SU-DHL-6 (cell line): Measurements from ENCODE around the gene STAM2.
"Not testable (repeated sequence)": the region's sequence is repeated elsewhere in the genome, so short reads cannot be mapped to it uniquely, and the experiment has no call there.

ENCODE experiments used
- CTCF ChIP-seq: fragments of 200-600 bp; sonication (generic); IDR thresholded peaks from one replicate; pipeline ENCODE4 v1.5.1; 2017; ENCODE audit warnings: antibody characterized with exemption, mild to moderate bottlenecking, low read length, moderate library complexity; ENCODE audit not compliant: insufficient read depth, poor library complexity, severe bottlenecking
- EZH2phosphoT487 ChIP-seq: fragments of 200-600 bp; sonication (generic), shearing (Covaris generic); conservative IDR thresholded peaks from 2 replicates; pipeline ENCODE4 v1.6.1; 2018; ENCODE audit warnings: mild to moderate bottlenecking, antibody characterized with exemption, low read length, moderate library complexity, mixed read lengths

GRCh38 chr2:152090726-152091125 lies 84.8 kb downstream of the STAM2 start:
- TF ChIP-seq CTCF, EZH2phosphoT487: not testable (repeated sequence)
